HUES64 (cell line): ENCODE measurements around the gene CUBN.

Source experiments
- H3K27ac ChIP-seq: 2 replicates; pipeline ENCODE4 v1.7.0; 2013; ENCODE audit warnings: low read depth, low read length, inconsistent platforms
- H3K27me3 ChIP-seq: 2 replicates; pipeline ENCODE4 v1.6.1; 2013; ENCODE audit warnings: mild to moderate bottlenecking, low read length; ENCODE audit not compliant: insufficient read depth
- H3K36me3 ChIP-seq: 2 replicates; pipeline ENCODE4 v1.6.1; 2013; ENCODE audit warnings: mild to moderate bottlenecking, low read length; ENCODE audit not compliant: insufficient read depth
- H3K4me1 ChIP-seq: 2 replicates; pipeline ENCODE4 v1.6.1; 2013; ENCODE audit warnings: mild to moderate bottlenecking, low read length, moderate library complexity; ENCODE audit not compliant: insufficient read depth
- H3K4me3 ChIP-seq: 2 replicates; pipeline ENCODE4 v1.5.1; 2013; ENCODE audit warnings: mild to moderate bottlenecking, low read length, moderate library complexity
- H3K9ac ChIP-seq: 2 replicates; pipeline ENCODE4 v1.6.1; 2013; ENCODE audit warnings: mild to moderate bottlenecking, low read depth, low read length
- H3K9me3 ChIP-seq: 2 replicates; pipeline ENCODE4 v1.6.1; 2013; ENCODE audit warnings: low read depth, low read length; ENCODE audit not compliant: insufficient read depth
- WGBS: fragments of 150-250, 120-280 bp; methylation state at CpG from one replicate; pipeline ENCODE4 v1.1.7; 2013; ENCODE audit warnings: missing lambda C conversion rate; 5-methylcytosine and 5-hydroxymethylcytosine counted together

The CUBN gene

GRCh38 chr10:16943295-16944285 is 186.0 kb downstream of the CUBN start:
- Histone ChIP-seq H3K9me3 (no peaks in the 10 kb centered on the region), H3K27me3 (no peaks in the 10 kb centered on the region), H3K27ac (no peak overlapping the region), H3K4me1 (peaks cover 11% of the 10 kb centered on the region), H3K9ac (no peak overlapping the region), H3K36me3 (no peaks in the 10 kb centered on the region), H3K4me3 (no peak overlapping the region)
- 94% methylated on average over 8 of the region's 8 CpGs for WGBS

GRCh38 chr10:16942381-16943078 is 187.1 kb downstream of the CUBN start:
- Histone ChIP-seq H3K27me3 (no peaks in the 10 kb centered on the region), H3K27ac (no peak overlapping the region), H3K9me3 (no peaks in the 10 kb centered on the region), H3K4me3 (no peak overlapping the region), H3K9ac (no peak overlapping the region), H3K4me1 (peaks cover 11% of the 10 kb centered on the region), H3K36me3 (no peaks in the 10 kb centered on the region)
- WGBS, result 90% methylated on average over 2 of the region's 4 CpGs

- Histone ChIP-seq H3K36me3 (no peaks in the 10 kb centered on the region), H3K9ac (no peak overlapping the region), H3K9me3 (no peaks in the 10 kb centered on the region), H3K27me3 (no peaks in the 10 kb centered on the region), H3K27ac (no peak overlapping the region), H3K4me3 (no peak overlapping the region), H3K4me1 (peaks cover 8% of the 10 kb centered on the region)
- WGBS, result 93% methylated on average over 2 of the region's 4 CpGs
Observed at GRCh38 chr10:16941870-16942269, 187.7 kb downstream of the CUBN start.

- WGBS, result no CpG with 5 or more reads among the region's 3 CpGs
- Histone ChIP-seq H3K36me3 (no peaks in the 10 kb centered on the region), H3K27me3 (no peaks in the 10 kb centered on the region), H3K9ac (no peak overlapping the region), H3K4me1 (peaks cover 8% of the 10 kb centered on the region), H3K4me3 (no peak overlapping the region), H3K27ac (no peak overlapping the region), H3K9me3 (no peaks in the 10 kb centered on the region)
Observed at GRCh38 chr10:16941067-16941466, 188.5 kb downstream of the CUBN start.

GRCh38 chr10:16938952-16939351 is 190.7 kb downstream of the CUBN start:
- 74% methylated on average over 2 of the region's 3 CpGs for whole genome bisulfite sequencing
- Histone ChIP-seq H3K4me1 (no peaks in the 10 kb centered on the region), H3K27me3 (no peaks in the 10 kb centered on the region), H3K4me3 (no peak overlapping the region), H3K27ac (no peak overlapping the region), H3K9me3 (no peaks in the 10 kb centered on the region), H3K9ac (no peak overlapping the region), H3K36me3 (no peaks in the 10 kb centered on the region)

- Histone ChIP-seq H3K9me3 (no peaks in the 10 kb centered on the region), H3K27me3 (no peaks in the 10 kb centered on the region), H3K9ac (no peak overlapping the region), H3K27ac (no peak overlapping the region), H3K4me3 (no peak overlapping the region), H3K36me3 (no peaks in the 10 kb centered on the region), H3K4me1 (peaks cover 1% of the 10 kb centered on the region; the same call in 1 of the 2 replicates)
- 94% methylated on average over 2 of the region's 2 CpGs for WGBS
Observed at GRCh38 chr10:16934461-16934860, 195.2 kb downstream of the CUBN start.

- Histone ChIP-seq H3K9ac (no peak overlapping the region), H3K4me1 (peaks cover 8% of the 10 kb centered on the region), H3K4me3 (no peak overlapping the region), H3K36me3 (no peaks in the 10 kb centered on the region), H3K27me3 (no peaks in the 10 kb centered on the region), H3K9me3 (no peaks in the 10 kb centered on the region), H3K27ac (no peak overlapping the region)
- 91% methylated on average over 4 of the region's 4 CpGs for WGBS
Observed at GRCh38 chr10:16933783-16934182, 195.8 kb downstream of the CUBN start.

GRCh38 chr10:16931930-16932329 is 197.7 kb downstream of the CUBN start:
- no peak overlapping the region for H3K9ac ChIP-seq
- no peaks in the 10 kb centered on the region for H3K27me3 ChIP-seq
- no peaks in the 10 kb centered on the region for H3K9me3 ChIP-seq
- peaks cover 10% of the 10 kb centered on the region for H3K4me1 ChIP-seq
- WGBS, result 90% methylated on average over 5 of the region's 5 CpGs
- no peaks in the 10 kb centered on the region for H3K36me3 ChIP-seq
- no peak overlapping the region for H3K4me3 ChIP-seq
- H3K27ac ChIP-seq, result no peak overlapping the region

- 98% methylated on average over 2 of the region's 2 CpGs for WGBS
- H3K9me3 ChIP-seq, result no peaks in the 10 kb centered on the region
- H3K4me3 ChIP-seq, result no peak overlapping the region
- no peaks in the 10 kb centered on the region for H3K27me3 ChIP-seq
- H3K36me3 ChIP-seq, result no peaks in the 10 kb centered on the region
- no peak overlapping the region for H3K9ac ChIP-seq
- no peak overlapping the region for H3K27ac ChIP-seq
- H3K4me1 ChIP-seq, result peaks cover 15% of the 10 kb centered on the region
Observed at GRCh38 chr10:16930540-16930939, 199.1 kb downstream of the CUBN start.

- Histone ChIP-seq H3K27me3 (no peaks in the 10 kb centered on the region), H3K9ac (no peak overlapping the region), H3K4me1 (peaks cover 15% of the 10 kb centered on the region), H3K36me3 (no peaks in the 10 kb centered on the region), H3K9me3 (no peaks in the 10 kb centered on the region), H3K27ac (no peak overlapping the region), H3K4me3 (no peak overlapping the region)
- 21% methylated on average over 3 of the region's 4 CpGs for WGBS
Observed at GRCh38 chr10:16929069-16929468, 200.5 kb downstream of the CUBN start.

- no peak overlapping the region for H3K4me3 ChIP-seq
- peaks cover 15% of the 10 kb centered on the region for H3K4me1 ChIP-seq
- no peak overlapping the region for H3K9ac ChIP-seq
- H3K27ac ChIP-seq, result no peak overlapping the region
- H3K27me3 ChIP-seq, result no peaks in the 10 kb centered on the region
- H3K9me3 ChIP-seq, result no peaks in the 10 kb centered on the region
- WGBS, result 85% methylated on average over 4 of the region's 4 CpGs
- H3K36me3 ChIP-seq, result no peaks in the 10 kb centered on the region
Observed at GRCh38 chr10:16927546-16927945, 202.1 kb downstream of the CUBN start.
